Measurements from ENCODE around the gene RGS6.

DNA sequence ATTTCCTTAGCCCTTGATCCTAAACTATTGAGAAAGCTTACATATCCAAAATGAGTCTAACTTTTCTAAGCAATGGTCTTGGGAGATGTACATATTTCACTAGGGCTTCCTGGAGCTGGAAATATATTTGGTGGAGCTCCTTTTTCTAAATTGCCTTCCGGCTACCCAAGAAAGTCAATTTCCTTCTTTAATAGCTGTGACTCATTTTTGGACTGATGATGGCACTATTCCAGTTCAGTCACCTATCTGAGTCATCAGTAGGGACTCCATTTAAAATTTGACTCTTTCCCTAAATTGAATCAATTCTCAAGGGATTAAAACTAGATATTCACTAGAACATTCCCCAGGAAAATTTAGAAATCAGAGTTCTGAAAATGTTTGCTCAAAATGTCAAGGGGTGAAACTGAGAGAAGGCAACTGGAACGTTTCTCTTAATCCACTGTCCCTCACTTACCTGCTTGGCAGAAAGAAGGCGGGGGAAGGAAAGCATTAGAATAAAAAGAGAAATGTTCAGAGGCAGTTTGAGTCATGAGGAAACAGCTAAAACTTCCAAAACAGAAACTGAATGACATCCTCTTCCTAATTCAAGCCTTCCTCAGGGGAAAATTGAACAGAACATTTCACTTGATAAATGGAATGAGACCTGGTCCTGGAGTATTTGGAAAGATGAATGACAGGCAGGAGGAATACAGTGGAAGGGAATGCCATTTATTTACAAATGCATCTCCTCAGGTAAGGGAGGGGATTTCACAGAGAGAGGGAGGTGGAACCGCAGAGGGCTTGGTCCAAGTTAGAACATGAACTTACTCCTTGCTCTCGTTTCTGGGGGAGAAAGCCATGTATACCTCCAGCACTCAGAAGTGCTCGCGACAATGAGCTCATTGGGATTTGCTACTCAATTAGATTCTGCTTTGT lies 91.2 kb downstream of the RGS6 start:
- TF ChIP-seq, protein P1, sequence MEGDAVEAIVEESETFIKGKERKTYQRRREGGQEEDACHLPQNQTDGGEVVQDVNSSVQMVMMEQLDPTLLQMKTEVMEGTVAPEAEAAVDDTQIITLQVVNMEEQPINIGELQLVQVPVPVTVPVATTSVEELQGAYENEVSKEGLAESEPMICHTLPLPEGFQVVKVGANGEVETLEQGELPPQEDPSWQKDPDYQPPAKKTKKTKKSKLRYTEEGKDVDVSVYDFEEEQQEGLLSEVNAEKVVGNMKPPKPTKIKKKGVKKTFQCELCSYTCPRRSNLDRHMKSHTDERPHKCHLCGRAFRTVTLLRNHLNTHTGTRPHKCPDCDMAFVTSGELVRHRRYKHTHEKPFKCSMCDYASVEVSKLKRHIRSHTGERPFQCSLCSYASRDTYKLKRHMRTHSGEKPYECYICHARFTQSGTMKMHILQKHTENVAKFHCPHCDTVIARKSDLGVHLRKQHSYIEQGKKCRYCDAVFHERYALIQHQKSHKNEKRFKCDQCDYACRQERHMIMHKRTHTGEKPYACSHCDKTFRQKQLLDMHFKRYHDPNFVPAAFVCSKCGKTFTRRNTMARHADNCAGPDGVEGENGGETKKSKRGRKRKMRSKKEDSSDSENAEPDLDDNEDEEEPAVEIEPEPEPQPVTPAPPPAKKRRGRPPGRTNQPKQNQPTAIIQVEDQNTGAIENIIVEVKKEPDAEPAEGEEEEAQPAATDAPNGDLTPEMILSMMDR (conservative IDR thresholded peaks at IDR 0.05): no peak
- no peak for TF ChIP-seq ZFX (IDR thresholded peaks at IDR 0.05)
